GM12878 (cell line): Measurements from ENCODE around the gene CLASP1. TPM values are rescaled to one million over a fixed set of nuclear protein-coding genes. Genes with fewer than 3 reads are reported as not detected.

ENCODE experiments used
- CHD2 ChIP-seq: IDR thresholded peaks from 2 replicates; pipeline ENCODE4 v1.6.1; 2011; ENCODE audit warnings: low read depth, low read length, improper control_type of control experiment, borderline replicate concordance
- CREM ChIP-seq: IDR thresholded peaks from 2 replicates; pipeline ENCODE4 v1.6.1; 2014; ENCODE audit warnings: antibody characterized with exemption, low read depth
- EED ChIP-seq: sonication (generic); IDR thresholded peaks from 2 replicates; pipeline ENCODE4 v1.6.1; 2016; ENCODE audit warnings: antibody characterized with exemption, low read depth
- FOXK2 ChIP-seq: fragments of 450-650 bp; IDR thresholded peaks from 2 replicates; pipeline ENCODE4 v1.6.1; 2017; ENCODE audit warnings: mild to moderate bottlenecking, moderate library complexity
- GATAD2B ChIP-seq: fragments of 450-650 bp; conservative IDR thresholded peaks from 2 replicates; pipeline ENCODE4 v1.6.1; 2017; ENCODE audit warnings: low read depth, mild to moderate bottlenecking, moderate library complexity
- HDAC2 ChIP-seq: fragments of 200-600 bp; sonication (generic); IDR thresholded peaks from 2 replicates; pipeline ENCODE4 v1.6.1; 2017
- HDGF ChIP-seq: fragments of 450-650 bp; IDR thresholded peaks from 2 replicates; pipeline ENCODE4 v1.6.1; 2016; ENCODE audit warnings: antibody characterized with exemption
- JUNB ChIP-seq: IDR thresholded peaks from 2 replicates; pipeline ENCODE4 v1.6.1; 2016; ENCODE audit warnings: antibody characterized with exemption, mild to moderate bottlenecking
- LARP7 ChIP-seq: fragments of 450-650 bp; IDR thresholded peaks from 2 replicates; pipeline ENCODE4 v1.6.1; 2017; ENCODE audit warnings: mild to moderate bottlenecking
- NBN ChIP-seq: fragments of 450-650 bp; IDR thresholded peaks from 2 replicates; pipeline ENCODE4 v1.6.1; 2016
- NKRF ChIP-seq: fragments of 450-650 bp; conservative IDR thresholded peaks from 2 replicates; pipeline ENCODE4 v1.6.1; 2017; ENCODE audit warnings: mild to moderate bottlenecking, moderate library complexity
- NR2F1 ChIP-seq: fragments of 450-650 bp; conservative IDR thresholded peaks from 2 replicates; pipeline ENCODE4 v1.6.1; 2017; ENCODE audit warnings: mild to moderate bottlenecking
- NRF1 ChIP-seq: conservative IDR thresholded peaks from 2 replicates; pipeline ENCODE4 v1.6.1; 2011; ENCODE audit warnings: mild to moderate bottlenecking, low read depth, low read length, improper control_type of control experiment
- PKNOX1 ChIP-seq: fragments of 450-650 bp; IDR thresholded peaks from 2 replicates; pipeline ENCODE4 v1.6.1; 2016; ENCODE audit warnings: mild to moderate bottlenecking
- POU2F2 ChIP-seq: IDR thresholded peaks from 3 replicates; pipeline ENCODE4 v1.6.1; 2011; ENCODE audit warnings: low read depth, mild to moderate bottlenecking, low read length, borderline replicate concordance
- SMAD1 ChIP-seq: fragments of 450-650 bp; IDR thresholded peaks from 2 replicates; pipeline ENCODE4 v1.6.1; 2018; ENCODE audit warnings: mild to moderate bottlenecking, low read depth; ENCODE audit not compliant: partially characterized antibody
- TCF12 ChIP-seq: IDR thresholded peaks from 2 replicates; pipeline ENCODE4 v1.6.1; 2011; ENCODE audit warnings: low read depth, mild to moderate bottlenecking, low read length
- USF2 ChIP-seq: IDR thresholded peaks from 2 replicates; pipeline ENCODE4 v1.6.1; 2011; ENCODE audit warnings: low read depth, low read length, improper control_type of control experiment, borderline replicate concordance
- ZBTB40 ChIP-seq: fragments of 450-650 bp; IDR thresholded peaks from 2 replicates; pipeline ENCODE4 v1.6.1; 2016; ENCODE audit warnings: mild to moderate bottlenecking, moderate library complexity, borderline replicate concordance
- ZNF687 ChIP-seq: fragments of 450-650 bp; IDR thresholded peaks from 2 replicates; pipeline ENCODE4 v1.6.1; 2017; ENCODE audit warnings: mild to moderate bottlenecking, moderate library complexity
- polyA plus RNA-seq, 11 experiments: library from polyadenylated mRNA; depleted of rRNA in 4 of 11; unstranded in 6 of 11; stranded (reverse) in 5 of 11; fragments of >200 nt; fragmentation: Nextera tagmentation in 4 of 11; fragmentation: Illumina TruSeq in 1 of 11; extraction: Ambion mirVana in 4 of 11; extraction: Trizol in 1 of 11; gene quantifications; 1 replicate in 1 of 11; 2 replicates in 10 of 11; pipeline versions ENCODE4 v1.2.1 to v1.2.3, GENCODE V29; 2011 to 2016; ENCODE audit warnings: inconsistent platforms in 2 of 11, missing spikeins in 2 of 11, low read depth in 1 of 11
- total RNA-seq, 4 experiments: library from RNA; depleted of rRNA in 3 of 4; stranded (reverse); fragments of >200 nt in 3 of 4; fragmentation: Illumina TruSeq in 1 of 4; extraction: Trizol in 1 of 4; gene quantifications; 2 replicates each; pipeline versions ENCODE4 v1.2.1 to v1.2.3, GENCODE V29; 2013 to 2021

The CLASP1 gene
- total and polyA plus RNA-seq, 10 of the 15 experiments (the other 5 are each of a cell fraction or from before 2014, with no cell fraction given): 1.4 to 62.4 (median 32.9) TPM

- no peak for TF ChIP-seq ZNF687
- no peak for TF ChIP-seq FOXK2
- TF ChIP-seq PKNOX1: no peak
- no peak for TF ChIP-seq JUNB
- TF ChIP-seq GATAD2B: peak; percentile 19; the same call in 1 of the 2 replicates
- TF ChIP-seq POU2F2: no peak
- TF ChIP-seq ZBTB40: peak; percentile 41; the same call in 1 of the 2 replicates
- TF ChIP-seq CREM: no peak
- 0 out of 2 replicates have a peak, but pooled peaks have one; percentile 62 for TF ChIP-seq HDGF
- TF ChIP-seq SMAD1: no peak
- TF ChIP-seq USF2: no peak
- no peak for TF ChIP-seq HDAC2
- no peak for TF ChIP-seq CHD2
- no peak for TF ChIP-seq EED
- no peak for TF ChIP-seq LARP7
- TF ChIP-seq NKRF: no peak; the same call in 1 of the 2 replicates
- TF ChIP-seq TCF12: 0 out of 2 replicates have a peak, but pooled peaks have one; percentile 54
- TF ChIP-seq NRF1: no peak
- no peak for TF ChIP-seq NBN
- no peak for TF ChIP-seq NR2F1
Measured at GRCh38 chr2:121530212-121530705, 119.0 kb downstream of the CLASP1 start (continued).
